ENCODE data around the gene PLCXD3.
"Not testable (repeated sequence)": the region's sequence is repeated elsewhere in the genome, so short reads cannot be mapped to it uniquely, and the experiment has no call there.

Gene PLCXD3

GRCh38 chr5:41485533-41485932, 24.9 kb downstream of the PLCXD3 start:
- H3K27ac ChIP-seq: no peak overlapping the region
- no peaks in the 10 kb centered on the region for H3K27me3 ChIP-seq (replicated peaks)
- DNase-seq: no peak
- no peak for TF ChIP-seq CTCF (IDR thresholded peaks at IDR 0.05; ENCODE audit: low read depth, low read length, missing control alignments)
- no peaks in the 10 kb centered on the region for H3K36me3 ChIP-seq (replicated peaks)
- in situ Hi-C loops (cut with HindIII; ENCODE audit: low pct_ligation_motif_present, low sequenced_read_pairs): no loop called here
- no peak overlapping the region for H3K4me3 ChIP-seq (ENCODE audit: low read depth, low read length)

GRCh38 chr5:41482715-41483114, 27.7 kb downstream of the PLCXD3 start:
- no peaks in the 10 kb centered on the region for H3K36me3 ChIP-seq (replicated peaks)
- H3K27ac ChIP-seq: no peak overlapping the region
- in situ Hi-C loops (cut with HindIII; ENCODE audit: low pct_ligation_motif_present, low sequenced_read_pairs): no loop called here
- H3K27me3 ChIP-seq (replicated peaks): no peaks in the 10 kb centered on the region
- H3K4me3 ChIP-seq (ENCODE audit: low read depth, low read length): no peak overlapping the region
- no peak for TF ChIP-seq CTCF (IDR thresholded peaks at IDR 0.05; ENCODE audit: low read depth, low read length, missing control alignments)
- DNase-seq: no peak

- Histone ChIP-seq H3K27me3 (replicated peaks) (no peaks in the 10 kb centered on the region), H3K4me3 (ENCODE audit: low read depth, low read length) (no peak overlapping the region), H3K36me3 (replicated peaks) (no peaks in the 10 kb centered on the region), H3K27ac (no peak overlapping the region)
- in situ Hi-C loops (cut with HindIII; ENCODE audit: low pct_ligation_motif_present, low sequenced_read_pairs): no loop called here
- TF ChIP-seq CTCF (IDR thresholded peaks at IDR 0.05; ENCODE audit: low read depth, low read length, missing control alignments): no peak
- no peak for DNase-seq
Observed at GRCh38 chr5:41482173-41482572, 28.2 kb downstream of the PLCXD3 start.

GRCh38 chr5:41471571-41472208, 38.7 kb downstream of the PLCXD3 start:
- DNase-seq; in situ Hi-C loops (cut with HindIII; ENCODE audit: low pct_ligation_motif_present, low sequenced_read_pairs): not testable (repeated sequence)

GRCh38 chr5:41465493-41466171, 44.8 kb downstream of the PLCXD3 start:
- no peak overlapping the region for H3K4me3 ChIP-seq (ENCODE audit: low read depth, low read length)
- H3K36me3 ChIP-seq (replicated peaks): no peaks in the 10 kb centered on the region
- TF ChIP-seq CTCF (IDR thresholded peaks at IDR 0.05; ENCODE audit: low read depth, low read length, missing control alignments): no peak
- no peaks in the 10 kb centered on the region for H3K27me3 ChIP-seq (replicated peaks)
- DNase-seq: no peak
- H3K27ac ChIP-seq: no peak overlapping the region
- in situ Hi-C loops (cut with HindIII; ENCODE audit: low pct_ligation_motif_present, low sequenced_read_pairs): no loop called here

More at GRCh38 chr5:41471571-41472208, 38.7 kb downstream of the PLCXD3 start:
- not testable (repeated sequence) for H3K4me3 ChIP-seq (ENCODE audit: low read depth, low read length); H3K36me3 ChIP-seq (replicated peaks); H3K27me3 ChIP-seq (replicated peaks); H3K27ac ChIP-seq

- no peak for TF ChIP-seq CTCF (IDR thresholded peaks at IDR 0.05; ENCODE audit: low read depth, low read length, missing control alignments)
- Histone ChIP-seq H3K27ac (no peak overlapping the region), H3K36me3 (replicated peaks) (no peaks in the 10 kb centered on the region), H3K27me3 (replicated peaks) (no peaks in the 10 kb centered on the region), H3K4me3 (ENCODE audit: low read depth, low read length) (no peak overlapping the region)
- in situ Hi-C loops (cut with HindIII; ENCODE audit: low pct_ligation_motif_present, low sequenced_read_pairs): no loop called here
- no peak for DNase-seq
Observed at GRCh38 chr5:41459557-41459956, 50.8 kb downstream of the PLCXD3 start.
